Endothelial cell of umbilical vein (primary cell): ENCODE data around the gene LRG1.

Experiments used
- EZH2 ChIP-seq: IDR thresholded peaks from 2 replicates; pipeline ENCODE4 v1.6.1; 2012; ENCODE audit warnings: borderline replicate concordance, low read depth, mild to moderate bottlenecking, moderate library complexity, low read length, inconsistent platforms; ENCODE audit not compliant: severe bottlenecking
- JUN ChIP-seq: IDR thresholded peaks from 2 replicates; pipeline ENCODE4 v1.6.1; 2011; ENCODE audit warnings: borderline replicate concordance, low read depth; ENCODE audit not compliant: insufficient read length, insufficient read depth
- POLR2A ChIP-seq: IDR thresholded peaks from 2 replicates; pipeline ENCODE4 v1.6.1; 2012; ENCODE audit warnings: low read depth, mild to moderate bottlenecking, control low read depth, low read length
- POLR2AphosphoS5 ChIP-seq: IDR thresholded peaks from 2 replicates; pipeline ENCODE4 v1.6.1; 2012; ENCODE audit warnings: low read depth, mild to moderate bottlenecking, control low read depth, low read length, moderate library complexity; ENCODE audit not compliant: insufficient read depth
- TF ChIP-seq, protein P1 (sequence below), 2 donors: IDR thresholded peaks; 1 replicate in 1 of 2; 2 replicates in 1 of 2; pipeline ENCODE4 v1.5.1; 2011; ENCODE audit warnings: low read length in 2 of 2, mild to moderate bottlenecking in 2 of 2, moderate library complexity in 2 of 2, control low read depth in 1 of 2, inconsistent platforms in 1 of 2, low read depth in 1 of 2; ENCODE audit not compliant: insufficient read depth in 1 of 2; ENCODE audit errors: extremely low read depth in 1 of 2

DNA sequence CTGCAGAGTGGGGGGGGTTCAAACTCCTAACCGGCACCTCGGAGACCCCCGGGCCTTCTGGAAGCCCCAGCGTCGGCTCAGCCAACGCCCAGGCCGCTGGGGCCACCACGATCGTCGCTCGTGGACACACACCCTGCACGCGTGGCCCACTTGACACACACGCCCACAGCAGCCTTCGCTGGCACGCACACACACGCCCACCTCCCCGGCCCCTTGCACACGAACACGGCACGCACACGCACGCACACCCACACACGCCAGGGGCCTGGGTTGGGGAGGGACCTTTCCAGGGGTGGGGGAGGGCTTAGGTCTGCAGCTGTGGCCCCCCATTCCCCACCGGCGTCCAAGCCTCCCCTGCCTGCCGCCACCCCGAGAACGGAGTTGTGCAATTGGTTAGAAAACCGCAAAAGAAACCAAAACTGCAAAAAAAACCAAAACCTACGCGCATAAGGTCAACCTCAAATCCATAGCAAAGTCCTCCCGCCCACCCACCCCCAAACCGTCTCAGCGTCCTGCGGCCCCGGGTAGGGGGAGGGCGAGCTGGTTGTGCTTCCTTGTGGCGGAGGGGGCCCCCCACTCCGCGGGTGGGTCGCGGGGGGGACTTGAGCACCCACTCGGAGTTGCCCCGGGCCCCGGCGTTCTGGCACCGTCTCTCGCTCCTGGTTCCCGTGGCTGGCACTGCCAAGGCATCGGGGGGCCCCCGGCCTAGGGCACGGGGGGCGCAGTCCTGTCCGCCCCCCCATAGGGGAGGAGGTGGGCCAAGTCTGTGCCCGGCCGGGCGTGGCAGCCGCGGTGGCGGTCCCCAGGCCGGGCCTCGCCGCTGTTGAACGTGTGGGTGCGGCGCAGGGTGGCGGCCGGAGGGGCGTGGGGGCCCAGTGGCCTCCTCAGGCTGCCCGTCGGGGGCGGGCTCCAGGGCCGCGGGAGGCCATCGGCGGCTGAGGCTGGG lies 3.3 kb upstream of the LRG1 start:
- TF ChIP-seq, protein P1, sequence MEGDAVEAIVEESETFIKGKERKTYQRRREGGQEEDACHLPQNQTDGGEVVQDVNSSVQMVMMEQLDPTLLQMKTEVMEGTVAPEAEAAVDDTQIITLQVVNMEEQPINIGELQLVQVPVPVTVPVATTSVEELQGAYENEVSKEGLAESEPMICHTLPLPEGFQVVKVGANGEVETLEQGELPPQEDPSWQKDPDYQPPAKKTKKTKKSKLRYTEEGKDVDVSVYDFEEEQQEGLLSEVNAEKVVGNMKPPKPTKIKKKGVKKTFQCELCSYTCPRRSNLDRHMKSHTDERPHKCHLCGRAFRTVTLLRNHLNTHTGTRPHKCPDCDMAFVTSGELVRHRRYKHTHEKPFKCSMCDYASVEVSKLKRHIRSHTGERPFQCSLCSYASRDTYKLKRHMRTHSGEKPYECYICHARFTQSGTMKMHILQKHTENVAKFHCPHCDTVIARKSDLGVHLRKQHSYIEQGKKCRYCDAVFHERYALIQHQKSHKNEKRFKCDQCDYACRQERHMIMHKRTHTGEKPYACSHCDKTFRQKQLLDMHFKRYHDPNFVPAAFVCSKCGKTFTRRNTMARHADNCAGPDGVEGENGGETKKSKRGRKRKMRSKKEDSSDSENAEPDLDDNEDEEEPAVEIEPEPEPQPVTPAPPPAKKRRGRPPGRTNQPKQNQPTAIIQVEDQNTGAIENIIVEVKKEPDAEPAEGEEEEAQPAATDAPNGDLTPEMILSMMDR (IDR thresholded peaks at IDR 0.05; ENCODE audit: extremely low read depth in 1 of 2, insufficient read depth in 1 of 2, low read depth in 1 of 2, low read length in 2 of 2), result no peak
- TF ChIP-seq JUN, result no peak
- no peak for TF ChIP-seq POLR2AphosphoS5
- no peak for TF ChIP-seq EZH2
- no peak for TF ChIP-seq POLR2A
